GM23338 (cell line): Measurements from ENCODE around the gene RUNX1.

Source experiments
- CREB1 ChIP-seq: fragments of 250-450 bp; sonication (Bioruptor Pico); IDR thresholded peaks from 2 replicates; pipeline ENCODE4 v1.5.0; 2020; ENCODE audit warnings: low read depth, mild to moderate bottlenecking, moderate library complexity
- CTCF ChIP-seq, 2 experiments: fragments of 200-600 bp in 1 of 2; sonication (generic) in 1 of 2; conservative IDR thresholded peaks; 2 replicates each; pipeline versions ENCODE4 v1.5.1 to v1.6.1; 2016 to 2017; ENCODE audit warnings: antibody characterized with exemption in 2 of 2, low read depth in 2 of 2, mild to moderate bottlenecking in 2 of 2, moderate library complexity in 1 of 2
- ETS1 ChIP-seq: IDR thresholded peaks from 2 replicates; pipeline ENCODE4 v1.6.1; 2016; ENCODE audit warnings: antibody characterized with exemption
- EZH2 ChIP-seq: fragments of 200-600 bp; sonication (generic); IDR thresholded peaks from one replicate; pipeline ENCODE4 v1.8.0; 2017; ENCODE audit warnings: antibody characterized with exemption, mild to moderate bottlenecking, low read depth; ENCODE audit not compliant: unreplicated experiment
- EZH2phosphoT487 ChIP-seq: fragments of 200-600 bp; sonication (generic); IDR thresholded peaks from one replicate; pipeline ENCODE4 v1.8.1; 2018; ENCODE audit warnings: antibody characterized with exemption; ENCODE audit not compliant: unreplicated experiment
- JUNB ChIP-seq: IDR thresholded peaks from one replicate; pipeline ENCODE4 v1.6.1; 2016; ENCODE audit warnings: antibody characterized with exemption; ENCODE audit not compliant: unreplicated experiment
- NANOG ChIP-seq: IDR thresholded peaks from 2 replicates; pipeline ENCODE4 v1.6.1; 2016; ENCODE audit warnings: antibody characterized with exemption, borderline replicate concordance
- POLR2AphosphoS5 ChIP-seq: IDR thresholded peaks from 2 replicates; pipeline ENCODE4 v1.6.1; 2016; ENCODE audit warnings: antibody characterized with exemption, low read depth
- REST ChIP-seq: IDR thresholded peaks from one replicate; pipeline ENCODE4 v1.6.1; 2018; ENCODE audit warnings: antibody characterized with exemption; ENCODE audit not compliant: unreplicated experiment
- STAT1 ChIP-seq: IDR thresholded peaks from one replicate; pipeline ENCODE4 v1.6.1; 2016; ENCODE audit warnings: antibody characterized with exemption; ENCODE audit not compliant: unreplicated experiment
- ZNF114 ChIP-seq: fragments of 250-450 bp; sonication (Bioruptor Pico); IDR thresholded peaks from 2 replicates; pipeline ENCODE4 v1.5.0; 2020; ENCODE audit warnings: mild to moderate bottlenecking, moderate library complexity
- ZNF331 ChIP-seq: fragments of 250-450 bp; sonication (Bioruptor Pico); IDR thresholded peaks from 2 replicates; pipeline ENCODE4 v1.5.0; 2020; ENCODE audit warnings: low read depth, mild to moderate bottlenecking, moderate library complexity
- TF ChIP-seq, protein P1 (sequence below): fragments of 250-450 bp; sonication (Bioruptor Pico); IDR thresholded peaks from 2 replicates; pipeline ENCODE4 v1.5.0; 2020; ENCODE audit warnings: mild to moderate bottlenecking, moderate library complexity

DNA sequence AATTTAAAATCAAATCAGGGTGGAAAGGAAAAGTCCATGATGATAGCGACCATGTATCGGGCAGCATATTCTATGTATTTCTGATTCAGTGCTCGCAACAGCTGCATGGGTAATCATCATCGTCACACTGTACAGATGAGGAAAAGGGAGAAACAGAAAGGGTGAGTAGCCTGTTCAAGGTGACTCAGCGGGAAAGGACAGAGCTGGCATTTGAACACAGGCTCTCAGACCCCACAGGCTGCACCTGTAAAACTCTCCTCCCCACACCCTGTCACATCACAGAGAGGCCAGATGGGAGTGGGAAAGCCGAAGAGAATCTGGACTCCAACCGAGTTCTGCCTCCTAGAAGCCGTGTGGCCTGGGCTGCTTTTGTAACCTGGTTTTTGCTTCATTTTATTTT is 14.0 kb downstream of the RUNX1 start:
- TF ChIP-seq EZH2 (no peak), CTCF (conservative IDR thresholded peaks at IDR 0.05; ENCODE audit: low read depth in 2 of 2) (no peak), POLR2AphosphoS5 (no peak), EZH2phosphoT487 (no peak), REST (no peak), CREB1 (CRISPR knock-in tag) (no peak), ZNF331 (no peak), ETS1 (no peak), JUNB (no peak), STAT1 (no peak), ZNF114 (CRISPR knock-in tag) (no peak), NANOG (no peak)
- TF ChIP-seq, protein P1, sequence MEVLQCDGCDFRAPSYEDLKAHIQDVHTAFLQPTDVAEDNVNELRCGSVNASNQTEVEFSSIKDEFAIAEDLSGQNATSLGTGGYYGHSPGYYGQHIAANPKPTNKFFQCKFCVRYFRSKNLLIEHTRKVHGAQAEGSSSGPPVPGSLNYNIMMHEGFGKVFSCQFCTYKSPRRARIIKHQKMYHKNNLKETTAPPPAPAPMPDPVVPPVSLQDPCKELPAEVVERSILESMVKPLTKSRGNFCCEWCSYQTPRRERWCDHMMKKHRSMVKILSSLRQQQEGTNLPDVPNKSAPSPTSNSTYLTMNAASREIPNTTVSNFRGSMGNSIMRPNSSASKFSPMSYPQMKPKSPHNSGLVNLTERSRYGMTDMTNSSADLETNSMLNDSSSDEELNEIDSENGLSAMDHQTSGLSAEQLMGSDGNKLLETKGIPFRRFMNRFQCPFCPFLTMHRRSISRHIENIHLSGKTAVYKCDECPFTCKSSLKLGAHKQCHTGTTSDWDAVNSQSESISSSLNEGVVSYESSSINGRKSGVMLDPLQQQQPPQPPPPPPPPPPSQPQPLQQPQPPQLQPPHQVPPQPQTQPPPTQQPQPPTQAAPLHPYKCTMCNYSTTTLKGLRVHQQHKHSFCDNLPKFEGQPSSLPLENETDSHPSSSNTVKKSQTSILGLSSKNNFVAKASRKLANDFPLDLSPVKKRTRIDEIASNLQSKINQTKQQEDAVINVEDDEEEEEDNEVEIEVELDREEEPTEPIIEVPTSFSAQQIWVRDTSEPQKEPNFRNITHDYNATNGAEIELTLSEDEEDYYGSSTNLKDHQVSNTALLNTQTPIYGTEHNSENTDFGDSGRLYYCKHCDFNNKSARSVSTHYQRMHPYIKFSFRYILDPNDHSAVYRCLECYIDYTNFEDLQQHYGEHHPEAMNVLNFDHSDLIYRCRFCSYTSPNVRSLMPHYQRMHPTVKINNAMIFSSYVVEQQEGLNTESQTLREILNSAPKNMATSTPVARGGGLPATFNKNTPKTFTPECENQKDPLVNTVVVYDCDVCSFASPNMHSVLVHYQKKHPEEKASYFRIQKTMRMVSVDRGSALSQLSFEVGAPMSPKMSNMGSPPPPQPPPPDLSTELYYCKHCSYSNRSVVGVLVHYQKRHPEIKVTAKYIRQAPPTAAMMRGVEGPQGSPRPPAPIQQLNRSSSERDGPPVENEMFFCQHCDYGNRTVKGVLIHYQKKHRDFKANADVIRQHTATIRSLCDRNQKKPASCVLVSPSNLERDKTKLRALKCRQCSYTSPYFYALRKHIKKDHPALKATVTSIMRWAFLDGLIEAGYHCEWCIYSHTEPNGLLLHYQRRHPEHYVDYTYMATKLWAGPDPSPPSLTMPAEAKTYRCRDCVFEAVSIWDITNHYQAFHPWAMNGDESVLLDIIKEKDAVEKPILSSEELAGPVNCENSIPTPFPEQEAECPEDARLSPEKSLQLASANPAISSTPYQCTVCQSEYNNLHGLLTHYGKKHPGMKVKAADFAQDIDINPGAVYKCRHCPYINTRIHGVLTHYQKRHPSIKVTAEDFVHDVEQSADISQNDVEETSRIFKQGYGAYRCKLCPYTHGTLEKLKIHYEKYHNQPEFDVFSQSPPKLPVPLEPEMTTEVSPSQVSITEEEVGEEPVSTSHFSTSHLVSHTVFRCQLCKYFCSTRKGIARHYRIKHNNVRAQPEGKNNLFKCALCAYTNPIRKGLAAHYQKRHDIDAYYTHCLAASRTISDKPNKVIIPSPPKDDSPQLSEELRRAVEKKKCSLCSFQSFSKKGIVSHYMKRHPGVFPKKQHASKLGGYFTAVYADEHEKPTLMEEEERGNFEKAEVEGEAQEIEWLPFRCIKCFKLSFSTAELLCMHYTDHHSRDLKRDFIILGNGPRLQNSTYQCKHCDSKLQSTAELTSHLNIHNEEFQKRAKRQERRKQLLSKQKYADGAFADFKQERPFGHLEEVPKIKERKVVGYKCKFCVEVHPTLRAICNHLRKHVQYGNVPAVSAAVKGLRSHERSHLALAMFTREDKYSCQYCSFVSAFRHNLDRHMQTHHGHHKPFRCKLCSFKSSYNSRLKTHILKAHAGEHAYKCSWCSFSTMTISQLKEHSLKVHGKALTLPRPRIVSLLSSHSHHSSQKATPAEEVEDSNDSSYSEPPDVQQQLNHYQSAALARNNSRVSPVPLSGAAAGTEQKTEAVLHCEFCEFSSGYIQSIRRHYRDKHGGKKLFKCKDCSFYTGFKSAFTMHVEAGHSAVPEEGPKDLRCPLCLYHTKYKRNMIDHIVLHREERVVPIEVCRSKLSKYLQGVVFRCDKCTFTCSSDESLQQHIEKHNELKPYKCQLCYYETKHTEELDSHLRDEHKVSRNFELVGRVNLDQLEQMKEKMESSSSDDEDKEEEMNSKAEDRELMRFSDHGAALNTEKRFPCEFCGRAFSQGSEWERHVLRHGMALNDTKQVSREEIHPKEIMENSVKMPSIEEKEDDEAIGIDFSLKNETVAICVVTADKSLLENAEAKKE: no peak
